Liver (tissue), 9 donors: ENCODE data around the gene CASTOR1. TPM values are rescaled to one million over a fixed set of nuclear protein-coding genes. Genes with fewer than 3 reads are reported as not detected.

Experiments used
- DNase-seq: peaks from one replicate; pipeline ENCODE4 v3.0.0-alpha.2; 2017; ENCODE audit warnings: low spot score
- H3K27ac ChIP-seq, 2 donors: one replicate each; pipeline ENCODE4 v1.7.0; 2013; ENCODE audit warnings: inconsistent platforms in 2 of 2, low read length in 2 of 2, control low read depth in 1 of 2, low read depth in 1 of 2, mild to moderate bottlenecking in 1 of 2
- H3K27me3 ChIP-seq, 4 donors: one replicate each; pipeline versions ENCODE4 v1.6.1 to v1.7.0; 2013; ENCODE audit warnings: low read length in 3 of 4, inconsistent platforms in 1 of 4, mild to moderate bottlenecking in 1 of 4, moderate library complexity in 1 of 4; ENCODE audit not compliant: control insufficient read depth in 4 of 4, insufficient read depth in 4 of 4
- H3K36me3 ChIP-seq, 4 donors: one replicate each; pipeline versions ENCODE4 v1.6.1 to v1.7.0; 2013; ENCODE audit warnings: low read length in 3 of 4, mild to moderate bottlenecking in 3 of 4, low read depth in 1 of 4, moderate library complexity in 1 of 4; ENCODE audit not compliant: control insufficient read depth in 4 of 4, insufficient read depth in 3 of 4
- H3K4me1 ChIP-seq, 4 donors: one replicate each; pipeline versions ENCODE4 v1.6.1 to v1.7.0; 2013; ENCODE audit warnings: low read length in 3 of 4, mild to moderate bottlenecking in 3 of 4, moderate library complexity in 1 of 4; ENCODE audit not compliant: control insufficient read depth in 4 of 4, insufficient read depth in 4 of 4
- H3K4me3 ChIP-seq, 3 donors: one replicate each; pipeline versions ENCODE4 v1.6.1 to v1.7.0; 2013; ENCODE audit warnings: low read length in 3 of 3, control low read depth in 1 of 3, low read depth in 1 of 3, mild to moderate bottlenecking in 1 of 3
- H3K9ac ChIP-seq, 2 donors: one replicate each; pipeline ENCODE4 v1.7.0; 2013; ENCODE audit warnings: low read length in 2 of 2, mild to moderate bottlenecking in 2 of 2, moderate library complexity in 2 of 2, control low read depth in 1 of 2, low read depth in 1 of 2
- H3K9me3 ChIP-seq, 4 donors: one replicate each; pipeline versions ENCODE4 v1.6.1 to v1.7.0; 2013; ENCODE audit warnings: low read length in 3 of 4; ENCODE audit not compliant: control insufficient read depth in 4 of 4
- EGR1 ChIP-seq, 2 donors: IDR thresholded peaks; 2 replicates each; pipeline ENCODE4 v1.6.1; 2016 to 2018; ENCODE audit warnings: antibody characterized with exemption in 2 of 2, low read depth in 2 of 2
- FOXA1 ChIP-seq: IDR thresholded peaks from 2 replicates; pipeline ENCODE4 v1.6.1; 2016; ENCODE audit warnings: antibody characterized with exemption
- FOXA2 ChIP-seq: IDR thresholded peaks from 2 replicates; pipeline ENCODE4 v1.6.1; 2016; ENCODE audit warnings: antibody characterized with exemption
- HNF4A ChIP-seq, 2 donors: conservative IDR thresholded peaks; 2 replicates each; pipeline ENCODE4 v1.6.1; 2016; ENCODE audit warnings: antibody characterized with exemption in 2 of 2, mild to moderate bottlenecking in 2 of 2
- RXRA ChIP-seq, 2 donors: IDR thresholded peaks; 2 replicates each; pipeline ENCODE4 v1.6.1; 2017 to 2018; ENCODE audit warnings: antibody characterized with exemption in 2 of 2, mild to moderate bottlenecking in 1 of 2
- SP1 ChIP-seq: IDR thresholded peaks from 2 replicates; pipeline ENCODE4 v1.6.1; 2018; ENCODE audit warnings: antibody characterized with exemption, mild to moderate bottlenecking
- YY1 ChIP-seq: IDR thresholded peaks from 2 replicates; pipeline ENCODE4 v1.6.1; 2016; ENCODE audit warnings: antibody characterized with exemption, mild to moderate bottlenecking
- WGBS: extraction: QIAGEN DNeasy Blood & Tissue Kit; methylation state at CpG from one replicate; pipeline ENCODE4 v1.1.7; 2013; 5-methylcytosine and 5-hydroxymethylcytosine counted together
- polyA plus RNA-seq, 2 donors: library from polyadenylated mRNA; stranded (reverse) in 1 of 2; unstranded in 1 of 2; fragments of 200-250 nt in 1 of 2; fragments of >200 nt in 1 of 2; fragmentation: Nextera tagmentation in 1 of 2; extraction: Ambion mirVana in 1 of 2; gene quantifications; one replicate each; pipeline versions ENCODE4 v1.2.1 to v1.2.3, GENCODE V29; 2013 to 2015
- total RNA-seq, 2 donors: library from RNA; depleted of rRNA; stranded (reverse); fragments of >200 nt; gene quantifications; one replicate each; pipeline ENCODE4 v1.2.3, GENCODE V29; 2014
- TF ChIP-seq, protein P1 (sequence below): IDR thresholded peaks from 2 replicates; pipeline ENCODE4 v1.6.1; 2016; ENCODE audit warnings: antibody characterized with exemption
- TF ChIP-seq, protein P2 (sequence below): IDR thresholded peaks from 2 replicates; pipeline ENCODE4 v1.6.1; 2016; ENCODE audit warnings: antibody characterized with exemption
- TF ChIP-seq, protein P3 (sequence below): IDR thresholded peaks from 2 replicates; pipeline ENCODE4 v1.6.1; 2016; ENCODE audit warnings: antibody characterized with exemption, mild to moderate bottlenecking
- TF ChIP-seq, protein P4 (sequence below): IDR thresholded peaks from 2 replicates; pipeline ENCODE4 v1.6.1; 2016; ENCODE audit warnings: antibody characterized with exemption
- donor health status: healthy.
- donor health status: healthy.
- donor health status: healthy.
- donor health status: healthy.
- donor health status: healthy.

CASTOR1 gene
- total and polyA plus RNA-seq, 4 donors: 1.8 to 5.4 (median 2.4) TPM

DNA sequence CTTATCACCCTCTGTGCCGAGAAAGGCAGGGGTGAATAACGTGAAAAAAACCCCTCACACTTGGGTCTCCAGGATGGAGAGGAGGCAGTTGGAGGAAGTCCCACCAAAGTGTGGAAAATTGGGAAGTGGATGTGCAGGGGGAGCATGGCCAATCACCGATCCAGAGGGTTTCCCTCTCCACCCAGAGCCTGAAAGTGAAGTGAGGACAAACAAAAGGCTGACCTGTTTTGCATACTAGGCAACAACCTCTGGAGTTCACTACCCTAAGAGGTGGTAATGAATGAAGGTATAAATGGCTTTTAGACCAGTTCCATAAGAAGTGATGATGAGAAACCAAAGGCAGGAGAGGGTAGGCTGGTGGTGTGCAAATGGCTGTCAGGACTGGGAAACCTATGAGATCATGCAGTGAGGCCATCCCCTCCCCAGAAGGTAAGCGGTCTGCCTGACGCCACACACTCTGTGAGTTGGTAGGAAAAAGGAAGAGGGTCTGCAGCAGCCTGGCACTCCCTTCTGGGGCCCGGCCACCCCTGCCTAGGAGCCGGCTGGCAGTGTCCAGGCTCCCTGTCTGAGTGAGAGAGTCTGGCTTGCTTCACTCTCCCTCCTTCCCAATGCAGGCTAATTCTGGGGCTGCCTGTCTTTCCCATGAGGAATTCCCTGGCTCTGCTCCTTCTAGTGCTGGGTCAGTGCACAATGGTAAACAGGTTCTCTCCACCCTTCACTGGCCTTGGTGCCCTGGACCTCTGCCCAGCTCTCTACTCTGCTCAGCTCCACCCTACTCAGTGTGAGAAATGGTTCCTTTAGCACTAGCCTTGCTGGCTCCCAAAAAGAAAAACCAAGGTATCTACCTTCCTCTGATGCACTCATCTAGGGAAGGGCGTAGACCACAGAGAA lies 21.8 kb upstream of the CASTOR1 start (continued):
- TF ChIP-seq, protein P1, sequence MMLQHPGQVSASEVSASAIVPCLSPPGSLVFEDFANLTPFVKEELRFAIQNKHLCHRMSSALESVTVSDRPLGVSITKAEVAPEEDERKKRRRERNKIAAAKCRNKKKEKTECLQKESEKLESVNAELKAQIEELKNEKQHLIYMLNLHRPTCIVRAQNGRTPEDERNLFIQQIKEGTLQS: no peak
- TF ChIP-seq RXRA (IDR thresholded peaks at IDR 0.05) (peak; percentile 53 to 67), FOXA2 (peak; percentile 47), HNF4A (conservative IDR thresholded peaks at IDR 0.05) (peak; percentile 41 to 58)

DNA sequence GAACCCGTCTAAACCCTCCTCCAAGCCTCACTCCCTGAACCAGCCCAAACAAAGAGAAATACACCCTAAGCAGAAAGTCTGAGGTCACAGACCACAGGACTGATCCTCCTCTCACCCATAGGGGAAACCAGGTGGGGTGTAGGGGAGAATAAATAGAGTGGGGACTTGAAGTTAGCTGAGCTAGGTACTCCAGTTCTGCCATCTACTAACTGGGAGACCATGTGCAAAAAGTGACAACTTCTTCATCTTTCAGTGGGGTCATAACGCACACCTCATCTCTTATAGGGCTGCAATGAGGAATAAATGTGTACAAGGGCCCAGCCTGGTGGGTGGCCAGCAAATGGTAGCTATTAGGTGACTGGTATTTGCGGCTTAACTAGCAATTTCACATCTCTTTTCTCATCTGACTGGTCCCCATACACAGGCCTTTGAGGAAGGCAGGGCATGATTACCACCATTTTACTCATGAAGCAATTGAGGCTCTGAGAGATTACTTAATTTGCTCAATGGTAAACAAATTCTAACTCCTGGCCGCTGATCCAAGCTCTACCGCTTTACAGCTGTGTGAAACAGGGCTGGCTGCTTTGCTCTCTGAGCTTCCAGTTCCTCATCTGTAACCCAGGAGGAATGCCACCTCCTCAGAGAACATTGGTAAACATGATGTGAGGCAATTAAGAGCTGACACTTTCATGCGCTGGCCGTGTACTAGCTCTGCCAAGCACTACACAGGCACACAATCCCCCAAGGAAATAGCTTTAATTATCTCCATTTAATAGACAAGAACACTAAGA lies 20.8 kb upstream of the CASTOR1 start:
- no peak for DNase-seq
- Histone ChIP-seq H3K9me3 (no peaks in the 10 kb centered on the region), H3K36me3 (peaks cover 0 to 2% (median 0%) of the 10 kb centered on the region in 4 donors), H3K27ac (peak overlapping the region; percentile 58 to 71), H3K4me1 (peaks cover 22 to 52% (median 33%) of the 10 kb centered on the region in 4 donors), H3K9ac (peak overlapping the region in 1 of 2 donors; percentile 15), H3K27me3 (no peaks in the 10 kb centered on the region), H3K4me3 (no peak overlapping the region)
- 46% methylated on average over 7 of the region's 7 CpGs for WGBS
- peak in 1 of 2 donors; percentile 29 for TF ChIP-seq HNF4A (conservative IDR thresholded peaks at IDR 0.05)
- TF ChIP-seq FOXA1: peak; percentile 71
- peak; percentile 67 for TF ChIP-seq YY1
- peak; percentile 39 for TF ChIP-seq SP1
- TF ChIP-seq RXRA (IDR thresholded peaks at IDR 0.05): peak in 1 of 2 donors; percentile 54
- peak; percentile 74 for TF ChIP-seq FOXA2
- TF ChIP-seq, protein P2, sequence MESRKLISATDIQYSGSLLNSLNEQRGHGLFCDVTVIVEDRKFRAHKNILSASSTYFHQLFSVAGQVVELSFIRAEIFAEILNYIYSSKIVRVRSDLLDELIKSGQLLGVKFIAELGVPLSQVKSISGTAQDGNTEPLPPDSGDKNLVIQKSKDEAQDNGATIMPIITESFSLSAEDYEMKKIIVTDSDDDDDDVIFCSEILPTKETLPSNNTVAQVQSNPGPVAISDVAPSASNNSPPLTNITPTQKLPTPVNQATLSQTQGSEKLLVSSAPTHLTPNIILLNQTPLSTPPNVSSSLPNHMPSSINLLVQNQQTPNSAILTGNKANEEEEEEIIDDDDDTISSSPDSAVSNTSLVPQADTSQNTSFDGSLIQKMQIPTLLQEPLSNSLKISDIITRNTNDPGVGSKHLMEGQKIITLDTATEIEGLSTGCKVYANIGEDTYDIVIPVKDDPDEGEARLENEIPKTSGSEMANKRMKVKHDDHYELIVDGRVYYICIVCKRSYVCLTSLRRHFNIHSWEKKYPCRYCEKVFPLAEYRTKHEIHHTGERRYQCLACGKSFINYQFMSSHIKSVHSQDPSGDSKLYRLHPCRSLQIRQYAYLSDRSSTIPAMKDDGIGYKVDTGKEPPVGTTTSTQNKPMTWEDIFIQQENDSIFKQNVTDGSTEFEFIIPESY: no peak
- TF ChIP-seq, protein P3, sequence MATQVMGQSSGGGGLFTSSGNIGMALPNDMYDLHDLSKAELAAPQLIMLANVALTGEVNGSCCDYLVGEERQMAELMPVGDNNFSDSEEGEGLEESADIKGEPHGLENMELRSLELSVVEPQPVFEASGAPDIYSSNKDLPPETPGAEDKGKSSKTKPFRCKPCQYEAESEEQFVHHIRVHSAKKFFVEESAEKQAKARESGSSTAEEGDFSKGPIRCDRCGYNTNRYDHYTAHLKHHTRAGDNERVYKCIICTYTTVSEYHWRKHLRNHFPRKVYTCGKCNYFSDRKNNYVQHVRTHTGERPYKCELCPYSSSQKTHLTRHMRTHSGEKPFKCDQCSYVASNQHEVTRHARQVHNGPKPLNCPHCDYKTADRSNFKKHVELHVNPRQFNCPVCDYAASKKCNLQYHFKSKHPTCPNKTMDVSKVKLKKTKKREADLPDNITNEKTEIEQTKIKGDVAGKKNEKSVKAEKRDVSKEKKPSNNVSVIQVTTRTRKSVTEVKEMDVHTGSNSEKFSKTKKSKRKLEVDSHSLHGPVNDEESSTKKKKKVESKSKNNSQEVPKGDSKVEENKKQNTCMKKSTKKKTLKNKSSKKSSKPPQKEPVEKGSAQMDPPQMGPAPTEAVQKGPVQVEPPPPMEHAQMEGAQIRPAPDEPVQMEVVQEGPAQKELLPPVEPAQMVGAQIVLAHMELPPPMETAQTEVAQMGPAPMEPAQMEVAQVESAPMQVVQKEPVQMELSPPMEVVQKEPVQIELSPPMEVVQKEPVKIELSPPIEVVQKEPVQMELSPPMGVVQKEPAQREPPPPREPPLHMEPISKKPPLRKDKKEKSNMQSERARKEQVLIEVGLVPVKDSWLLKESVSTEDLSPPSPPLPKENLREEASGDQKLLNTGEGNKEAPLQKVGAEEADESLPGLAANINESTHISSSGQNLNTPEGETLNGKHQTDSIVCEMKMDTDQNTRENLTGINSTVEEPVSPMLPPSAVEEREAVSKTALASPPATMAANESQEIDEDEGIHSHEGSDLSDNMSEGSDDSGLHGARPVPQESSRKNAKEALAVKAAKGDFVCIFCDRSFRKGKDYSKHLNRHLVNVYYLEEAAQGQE: peak; percentile 23
- TF ChIP-seq, protein P4, sequence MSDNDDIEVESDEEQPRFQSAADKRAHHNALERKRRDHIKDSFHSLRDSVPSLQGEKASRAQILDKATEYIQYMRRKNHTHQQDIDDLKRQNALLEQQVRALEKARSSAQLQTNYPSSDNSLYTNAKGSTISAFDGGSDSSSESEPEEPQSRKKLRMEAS: peak; percentile 37
- no peak for TF ChIP-seq EGR1 (IDR thresholded peaks at IDR 0.05; ENCODE audit: low read depth in 2 of 2)
- TF ChIP-seq, protein P1: no peak
